Measurements from ENCODE around the gene GZMM.

Gene GZMM

DNA sequence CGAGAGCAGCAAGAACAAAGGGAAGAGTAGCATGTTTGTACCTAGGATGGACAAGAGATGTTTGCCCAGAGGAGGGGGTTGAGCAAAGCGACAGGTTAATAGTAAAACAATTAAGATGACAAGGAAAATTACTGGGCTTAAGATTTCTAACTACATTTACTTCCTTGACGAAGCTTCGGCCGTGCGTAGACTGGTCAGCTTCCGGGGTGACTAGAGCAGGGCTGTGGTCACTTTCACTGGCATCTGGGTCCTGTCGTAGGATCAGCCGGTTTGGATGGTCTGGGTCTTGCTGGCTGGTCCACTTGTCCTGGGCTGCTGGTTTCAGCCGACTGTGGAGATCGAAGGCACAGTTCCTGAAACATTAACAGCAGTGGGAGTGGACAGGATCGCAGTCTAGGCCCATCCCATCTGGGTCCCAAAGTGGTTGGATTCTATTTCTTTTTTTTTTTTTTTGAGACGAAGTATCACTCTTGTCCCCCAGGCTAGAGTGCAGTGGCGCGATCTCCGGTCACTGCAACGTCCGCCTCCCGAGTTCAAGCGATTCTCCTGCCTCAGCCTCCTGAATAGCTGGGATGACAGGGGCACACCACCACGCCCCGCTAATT, 23.5 kb downstream of the GZMM start:
- no peak for DNase-seq

DNA sequence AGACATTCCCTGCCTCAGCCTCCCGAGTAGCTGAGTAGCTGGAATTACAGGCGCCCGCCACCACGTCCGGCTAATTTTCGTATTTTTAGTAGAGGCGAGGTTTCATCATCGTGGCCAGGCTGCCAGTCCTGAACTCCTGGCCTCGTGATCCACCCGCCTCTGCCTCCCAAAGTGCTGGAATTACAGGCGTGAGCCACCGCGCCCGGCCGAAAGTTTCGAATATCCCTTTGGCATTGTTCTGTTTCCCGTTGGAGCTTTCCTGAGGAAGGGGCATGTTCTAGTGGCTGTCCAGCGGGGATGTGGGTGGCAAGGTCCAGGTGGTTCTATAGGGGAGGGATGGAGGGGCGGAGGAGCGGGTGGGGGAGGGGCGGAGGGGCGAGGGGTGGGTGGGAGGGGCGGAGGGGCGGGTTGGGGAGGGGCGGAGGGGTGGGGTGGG, 26.4 kb downstream of the GZMM start:
- peak; percentile 24 for DNase-seq

DNA sequence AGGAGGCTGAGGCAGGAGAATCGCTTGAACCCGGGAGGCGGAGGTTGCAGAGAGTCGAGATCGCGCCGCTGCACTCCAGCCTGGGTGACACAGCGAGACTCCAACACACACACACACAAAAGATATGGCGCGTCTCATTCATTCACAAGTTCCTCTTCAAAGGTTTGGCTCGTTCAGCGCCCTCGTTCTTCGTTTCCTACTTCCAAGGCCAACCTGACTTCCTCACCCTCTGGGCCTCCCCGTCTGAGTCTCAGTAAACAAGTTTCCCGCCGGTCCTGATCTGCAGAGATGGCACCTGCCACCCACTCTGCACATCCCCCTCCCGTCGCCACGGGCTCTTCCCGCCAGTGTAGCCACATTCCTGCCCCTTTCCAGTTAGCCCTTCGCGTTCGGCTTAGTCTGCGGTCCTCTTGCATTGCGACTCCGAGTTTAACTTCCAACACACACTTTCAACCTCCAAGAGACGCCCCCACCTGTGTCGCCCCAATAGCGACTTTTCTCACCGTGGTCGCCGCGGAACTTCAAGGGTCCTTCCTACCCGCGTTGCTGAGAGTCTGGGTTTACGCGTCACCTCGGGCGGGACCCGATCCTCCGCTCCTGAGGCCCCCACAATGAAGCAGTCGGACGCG, 27.2 kb downstream of the GZMM start:
- DNase-seq: peak; percentile 72

DNA sequence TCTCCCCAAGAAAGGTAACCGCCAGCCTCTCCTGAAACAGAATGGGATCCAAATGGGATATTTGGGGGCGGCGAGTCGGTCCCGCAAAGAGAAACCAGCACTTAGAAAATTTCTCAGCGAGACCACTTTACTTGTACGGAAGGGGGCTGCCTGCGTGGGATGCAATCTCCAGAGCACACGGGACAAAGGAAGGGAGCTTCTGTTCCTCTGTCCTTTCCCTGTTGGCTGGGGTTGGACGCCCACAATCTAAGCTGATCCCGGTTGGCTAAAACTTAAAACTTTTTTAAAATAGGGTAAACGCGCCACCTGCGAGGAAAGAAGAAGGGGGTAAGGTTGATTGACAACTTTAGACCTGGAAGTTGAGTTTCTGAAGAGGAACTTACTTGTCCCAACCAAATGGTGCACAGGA, 27.7 kb downstream of the GZMM start:
- no peak for DNase-seq

DNA sequence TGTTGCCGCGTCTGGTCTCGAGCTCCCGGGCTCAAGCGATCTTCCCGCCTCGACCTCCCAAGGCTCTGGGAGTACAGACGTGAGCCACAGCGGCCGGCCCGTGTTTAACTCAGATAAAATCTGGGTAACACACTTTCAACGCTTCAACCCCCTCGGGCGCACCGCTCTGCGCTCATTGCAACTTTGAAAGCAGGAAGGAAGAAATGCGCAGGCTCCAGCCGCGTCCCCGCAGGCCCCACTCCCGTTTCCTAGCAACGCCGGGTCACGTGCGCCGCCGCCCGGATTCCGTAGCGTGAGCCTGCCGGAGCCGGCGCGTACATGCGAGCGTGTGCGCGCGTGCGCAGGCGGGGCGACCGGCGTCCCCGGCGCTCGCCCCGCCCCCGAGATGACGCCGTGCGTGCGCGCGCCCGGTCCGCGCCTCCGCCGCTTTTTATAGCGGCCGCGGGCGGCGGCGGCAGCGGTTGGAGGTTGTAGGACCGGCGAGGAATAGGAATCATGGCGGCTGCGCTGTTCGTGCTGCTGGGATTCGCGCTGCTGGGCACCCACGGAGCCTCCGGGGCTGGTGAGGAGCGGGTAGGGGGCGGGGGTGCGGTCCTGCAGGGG, 28.4 kb downstream of the GZMM start, which contains the start of gene BSG:
Gene BSG, plus strand, starts transcription at position 457 of the 603 bp plus-strand sequence. Its CDS starts 39 bp downstream, at position 496.
- DNase-seq: peak; percentile 99

DNA sequence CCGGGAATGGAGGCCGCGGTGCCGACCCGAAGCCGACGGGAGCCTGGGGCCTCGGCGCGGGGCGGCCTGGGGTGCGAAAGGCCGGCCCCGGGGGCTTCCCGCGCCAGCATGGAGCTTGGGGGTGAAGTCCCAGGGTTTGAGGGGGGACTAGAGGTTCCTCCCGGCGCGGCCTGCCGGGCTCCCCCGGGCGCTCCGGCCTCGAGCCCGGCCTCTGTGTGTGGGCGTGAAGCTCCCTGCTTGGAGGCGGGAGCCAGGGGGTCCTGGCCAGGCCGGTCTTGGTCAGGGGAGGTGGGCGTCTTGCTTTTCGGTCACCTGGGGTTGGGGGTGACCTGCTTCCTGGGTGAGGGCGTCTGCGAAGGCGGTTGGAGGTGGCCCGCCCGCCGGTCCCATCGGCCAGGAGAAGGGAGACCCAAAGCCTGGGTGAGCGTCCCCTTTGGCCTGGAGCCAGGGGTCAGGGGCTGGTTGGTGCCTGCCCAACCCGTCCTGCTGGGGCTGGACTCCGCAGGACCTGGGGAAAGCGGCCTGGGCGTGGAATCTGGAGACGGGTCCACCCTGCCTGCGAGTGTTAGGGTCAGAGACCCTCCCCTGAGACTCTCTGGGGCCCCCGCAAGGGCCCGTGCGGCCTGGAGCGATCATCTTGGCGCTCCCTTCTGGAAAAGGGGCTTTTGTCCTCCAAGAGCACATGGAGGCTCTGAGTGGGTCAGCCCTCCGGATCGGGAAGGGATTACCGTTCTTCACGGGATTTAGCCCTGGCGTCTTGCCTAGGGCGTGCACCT, 29.1 kb downstream of the GZMM start:
- no peak for DNase-seq

DNA sequence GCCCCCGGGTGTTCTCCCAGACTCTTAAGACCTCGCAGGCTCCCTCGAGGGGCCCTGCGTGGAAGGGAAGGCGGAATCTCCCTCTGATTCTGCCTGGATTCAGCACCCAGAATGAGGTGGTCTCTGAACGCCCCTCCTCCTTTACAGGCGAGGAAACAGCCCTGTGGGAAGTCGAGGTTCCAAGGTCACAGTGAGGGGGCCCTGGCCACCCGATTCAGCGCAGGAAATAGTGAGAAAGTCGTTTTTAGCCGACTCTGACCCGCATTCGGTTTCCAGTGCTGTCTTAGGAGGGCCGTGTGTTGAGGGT, 29.6 kb downstream of the GZMM start:
- DNase-seq: no peak

DNA sequence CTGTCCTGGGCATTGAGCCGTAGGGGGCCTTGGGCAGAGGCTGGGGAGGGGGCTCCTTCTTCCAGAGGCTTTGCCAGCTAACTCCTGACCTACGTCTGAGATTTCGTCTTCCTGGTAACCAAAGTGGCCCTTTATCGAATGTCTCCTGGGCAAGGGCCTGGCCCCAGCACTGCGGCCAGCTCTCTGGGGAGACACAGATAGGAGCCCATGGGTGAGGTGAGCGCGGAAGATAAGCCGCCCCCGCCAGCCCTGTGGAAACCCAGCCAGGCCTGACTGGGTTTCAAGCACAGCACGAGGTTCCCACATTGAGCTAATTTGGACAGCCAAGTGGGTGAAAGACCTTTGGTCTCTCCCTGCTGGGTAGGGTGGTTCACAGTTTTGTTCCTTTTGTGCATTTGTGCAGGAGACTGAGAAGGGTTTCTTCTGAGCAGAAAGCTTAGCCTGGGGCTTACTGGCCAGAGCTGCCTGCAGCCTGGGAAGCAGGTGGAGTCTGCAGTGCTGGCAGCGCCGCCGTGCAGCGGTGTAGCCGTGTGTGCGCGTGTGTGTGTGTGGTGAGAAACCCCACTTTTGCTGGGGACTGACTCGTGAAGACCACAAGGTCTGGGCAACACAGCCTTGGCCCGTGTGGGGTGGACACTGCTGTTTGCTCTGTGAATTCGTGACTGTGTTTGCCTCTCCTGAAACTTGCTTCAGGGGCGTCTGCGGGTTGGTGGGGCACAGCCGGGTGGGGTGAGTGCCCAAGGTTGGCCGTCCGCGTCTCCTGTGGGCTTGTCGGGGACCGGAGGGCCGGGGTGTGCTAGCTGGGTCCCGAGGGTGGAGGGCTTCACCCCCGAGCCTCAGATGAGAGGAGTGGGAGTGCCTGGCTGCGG, 31.0 kb downstream of the GZMM start:
- DNase-seq: no peak

DNA sequence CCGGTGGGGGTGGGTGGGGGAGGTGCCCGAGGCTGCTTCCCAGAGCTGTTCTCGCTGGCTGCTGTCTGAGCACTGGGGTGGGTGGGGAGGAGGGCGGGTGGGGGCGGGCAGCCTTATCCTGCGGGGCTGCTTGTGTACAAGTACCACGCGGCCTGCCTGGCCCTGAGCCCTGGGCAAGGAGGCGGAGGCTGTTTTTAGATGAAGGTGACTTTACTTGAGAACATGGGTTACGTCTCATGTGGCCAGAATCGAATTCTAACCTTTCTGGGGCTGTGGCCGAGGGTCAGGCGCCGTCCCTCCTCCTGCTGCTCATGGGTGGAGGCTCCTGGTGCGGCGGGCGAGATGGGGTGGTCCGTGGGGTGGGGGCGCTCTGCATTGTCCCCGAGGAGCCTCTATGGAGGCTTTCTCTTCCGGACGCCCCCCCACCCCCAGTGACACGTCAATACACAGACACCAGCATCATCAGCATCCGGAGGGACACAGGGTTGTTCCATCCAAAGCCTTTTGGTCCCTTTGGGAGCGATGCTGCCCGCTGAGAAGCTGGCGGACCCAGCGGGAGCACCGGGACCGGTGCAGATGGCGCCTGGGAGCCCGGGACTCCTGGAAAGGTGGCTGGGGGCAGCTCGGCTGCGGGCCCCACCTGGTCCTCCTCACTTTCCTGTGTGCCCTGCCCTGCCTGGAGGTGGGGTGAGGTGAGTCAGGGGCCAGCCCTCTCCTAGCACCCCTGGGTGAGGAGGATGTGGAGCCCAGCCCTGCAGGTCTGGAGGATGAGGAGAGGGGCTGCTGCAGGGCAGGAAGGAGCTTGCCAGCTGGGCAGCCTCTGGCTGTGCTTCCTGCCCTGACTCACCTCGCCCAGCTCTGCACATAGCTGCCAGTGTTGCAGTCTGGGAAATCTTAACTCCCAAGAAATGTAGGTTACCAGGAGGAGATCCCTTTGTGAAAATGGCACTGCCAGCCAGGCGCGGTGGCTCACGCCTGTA, 32.0 kb downstream of the GZMM start:
- DNase-seq: no peak

DNA sequence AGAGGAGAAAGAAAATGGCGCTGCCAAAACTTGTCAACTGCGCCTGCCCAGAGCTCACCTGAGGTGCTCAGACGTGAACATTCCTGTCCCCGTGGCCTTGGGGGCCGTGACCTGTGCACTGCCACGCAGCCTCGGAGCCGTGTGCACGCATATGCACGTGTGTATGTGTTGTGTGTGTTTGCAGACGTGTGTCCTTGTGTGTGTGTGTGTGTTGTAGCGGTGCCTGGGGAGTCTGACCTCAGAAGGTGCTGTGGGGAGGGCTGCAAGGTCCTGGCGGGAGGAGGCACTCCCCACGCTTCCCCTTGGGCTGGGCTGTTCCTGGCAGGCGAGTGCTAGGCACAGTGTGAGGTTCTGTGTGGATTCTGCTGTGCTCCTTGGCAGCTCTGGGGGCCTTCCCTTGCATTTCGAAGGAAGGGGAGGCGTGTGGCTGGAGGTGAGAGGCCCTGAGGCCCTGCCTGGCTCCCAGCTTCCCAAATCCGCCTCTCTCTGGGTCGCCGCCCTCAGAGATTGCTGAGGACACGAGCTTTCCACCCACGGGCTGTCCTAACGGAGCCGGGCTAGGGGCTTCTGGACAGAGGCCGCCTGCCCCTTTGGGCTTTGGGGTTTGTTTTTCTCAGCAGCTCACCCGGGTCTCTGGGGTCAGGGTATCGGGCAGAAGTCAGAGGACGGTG, 33.0 kb downstream of the GZMM start:
- DNase-seq: no peak

DNA sequence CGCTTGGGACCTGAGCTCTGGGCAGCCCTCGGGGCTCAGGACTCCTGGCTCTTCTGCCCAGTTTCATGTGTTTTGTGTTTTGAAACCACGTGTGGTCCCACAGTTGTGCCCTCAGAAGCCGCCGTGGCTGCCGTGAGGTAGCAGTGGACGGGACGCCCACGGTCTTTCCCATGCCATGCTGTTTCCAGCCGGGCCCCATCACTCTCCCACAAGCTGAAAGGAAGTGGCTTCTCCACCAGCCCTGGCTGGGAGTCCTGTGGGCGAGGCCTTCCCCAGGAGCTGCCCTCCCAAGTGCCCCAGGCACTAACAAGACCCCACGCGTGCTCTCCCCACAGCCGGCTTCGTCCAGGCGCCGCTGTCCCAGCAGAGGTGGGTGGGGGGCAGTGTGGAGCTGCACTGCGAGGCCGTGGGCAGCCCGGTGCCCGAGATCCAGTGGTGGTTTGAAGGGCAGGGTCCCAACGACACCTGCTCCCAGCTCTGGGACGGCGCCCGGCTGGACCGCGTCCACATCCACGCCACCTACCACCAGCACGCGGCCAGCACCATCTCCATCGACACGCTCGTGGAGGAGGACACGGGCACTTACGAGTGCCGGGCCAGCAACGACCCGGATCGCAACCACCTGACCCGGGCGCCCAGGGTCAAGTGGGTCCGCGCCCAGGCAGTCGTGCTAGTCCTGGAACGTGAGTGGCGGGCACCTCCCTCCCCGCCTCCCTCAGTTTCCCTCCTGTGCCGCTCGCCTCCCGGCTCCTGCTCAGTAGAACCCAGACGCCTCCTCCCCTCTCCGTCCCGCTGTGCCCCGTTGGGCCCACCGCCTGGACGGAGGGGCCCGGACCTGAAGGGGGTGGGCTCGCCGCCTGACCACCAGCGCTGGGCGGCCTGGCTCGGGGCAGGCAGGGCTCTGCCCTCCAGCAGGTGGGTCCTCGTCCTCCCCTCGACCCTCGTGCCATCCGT, 33.9 kb downstream of the GZMM start:
- DNase-seq: no peak

DNA sequence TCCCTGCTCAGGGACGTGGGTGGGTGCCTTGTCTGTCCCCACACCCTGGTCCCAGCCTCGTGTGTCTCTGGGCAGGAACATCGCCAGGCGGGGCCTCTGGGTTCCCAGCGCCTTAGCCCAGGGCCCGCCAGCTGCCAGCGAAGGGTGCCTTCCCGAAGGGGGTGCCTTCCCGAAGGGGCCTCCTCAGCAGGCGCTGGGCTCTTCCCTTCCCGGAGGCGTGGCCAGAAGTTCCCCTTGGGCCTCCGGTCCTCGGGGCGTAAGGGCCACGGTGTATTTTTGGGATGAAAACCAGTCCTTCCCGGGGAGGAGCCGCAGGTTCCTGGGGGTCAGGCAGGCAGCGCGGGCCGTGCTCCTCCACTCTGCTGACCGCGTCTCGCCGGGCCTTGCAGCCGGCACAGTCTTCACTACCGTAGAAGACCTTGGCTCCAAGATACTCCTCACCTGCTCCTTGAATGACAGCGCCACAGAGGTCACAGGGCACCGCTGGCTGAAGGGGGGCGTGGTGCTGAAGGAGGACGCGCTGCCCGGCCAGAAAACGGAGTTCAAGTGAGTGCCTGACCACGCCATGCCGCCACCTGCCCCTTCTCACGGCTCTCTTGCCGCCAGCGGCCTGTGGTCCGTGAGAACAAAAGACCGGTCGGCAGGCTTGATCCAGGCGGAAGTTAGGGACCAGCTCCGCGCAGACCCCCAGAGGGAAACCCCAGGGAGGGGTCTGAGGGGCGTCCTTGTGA, 35.4 kb downstream of the GZMM start:
- DNase-seq: no peak

DNA sequence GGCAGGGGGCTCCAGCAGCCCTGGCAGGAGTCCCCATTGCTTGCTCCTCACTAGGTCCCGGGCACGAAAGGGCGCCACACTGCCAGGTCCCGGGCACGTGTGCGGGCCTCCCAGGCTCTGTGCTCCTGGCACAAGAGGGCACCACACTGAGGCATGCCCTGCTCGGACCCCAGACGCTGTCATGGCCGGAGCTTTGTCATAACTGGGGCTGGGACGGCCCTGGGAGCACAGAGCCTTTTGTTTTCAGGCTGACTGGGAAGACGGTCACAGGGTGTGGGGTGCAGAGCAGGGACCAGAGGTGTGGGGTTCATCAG, 35.9 kb downstream of the GZMM start:
- DNase-seq: no peak

DNA sequence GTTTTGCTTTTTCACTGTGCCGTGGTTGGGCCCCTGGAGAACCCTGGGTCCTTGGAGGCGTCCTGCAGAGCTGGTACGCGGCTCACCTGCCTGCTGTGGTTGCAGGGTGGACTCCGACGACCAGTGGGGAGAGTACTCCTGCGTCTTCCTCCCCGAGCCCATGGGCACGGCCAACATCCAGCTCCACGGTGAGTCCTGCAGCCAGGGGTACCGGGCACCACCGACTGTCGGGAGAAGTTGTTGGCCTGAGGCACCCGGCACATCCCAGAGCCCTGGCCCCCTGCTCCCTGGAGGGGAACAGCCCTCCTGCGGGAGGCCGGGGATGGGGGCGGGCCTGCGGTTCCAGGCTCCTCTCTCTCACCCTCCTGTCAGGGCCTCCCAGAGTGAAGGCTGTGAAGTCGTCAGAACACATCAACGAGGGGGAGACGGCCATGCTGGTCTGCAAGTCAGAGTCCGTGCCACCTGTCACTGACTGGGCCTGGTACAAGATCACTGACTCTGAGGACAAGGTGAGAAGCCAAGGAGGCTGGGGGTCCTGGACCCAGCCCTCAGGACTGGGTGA, 36.5 kb downstream of the GZMM start:
- DNase-seq: no peak

DNA sequence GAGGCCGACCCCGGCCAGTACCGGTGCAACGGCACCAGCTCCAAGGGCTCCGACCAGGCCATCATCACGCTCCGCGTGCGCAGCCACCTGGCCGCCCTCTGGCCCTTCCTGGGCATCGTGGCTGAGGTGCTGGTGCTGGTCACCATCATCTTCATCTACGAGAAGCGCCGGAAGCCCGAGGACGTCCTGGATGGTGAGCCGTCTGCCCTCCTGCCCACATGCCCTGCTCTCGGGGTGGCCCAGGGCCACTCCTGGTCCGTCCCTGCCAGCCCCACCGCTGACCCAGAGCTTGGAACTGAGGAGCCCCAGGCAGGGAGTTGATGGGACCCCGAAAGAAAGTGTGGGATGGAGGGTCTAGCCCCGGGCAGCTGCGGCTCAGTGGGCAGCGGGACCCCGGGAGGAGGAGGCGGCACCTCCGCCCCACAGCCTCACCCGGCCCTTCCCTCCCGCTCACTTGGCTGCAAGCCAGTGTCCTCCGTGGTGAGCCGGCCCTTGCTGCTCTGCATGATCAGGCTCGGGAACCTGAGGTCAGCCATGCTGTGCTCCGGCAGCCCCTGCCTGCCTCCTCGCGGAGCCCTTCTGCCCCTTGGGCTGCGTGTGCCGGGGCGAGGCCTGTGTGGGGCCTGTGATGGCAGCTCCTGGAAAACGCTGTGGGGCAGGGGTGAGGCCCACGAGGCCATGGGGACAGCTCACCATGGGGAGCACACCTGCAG, 37.7 kb downstream of the GZMM start:
- DNase-seq: no peak

DNA sequence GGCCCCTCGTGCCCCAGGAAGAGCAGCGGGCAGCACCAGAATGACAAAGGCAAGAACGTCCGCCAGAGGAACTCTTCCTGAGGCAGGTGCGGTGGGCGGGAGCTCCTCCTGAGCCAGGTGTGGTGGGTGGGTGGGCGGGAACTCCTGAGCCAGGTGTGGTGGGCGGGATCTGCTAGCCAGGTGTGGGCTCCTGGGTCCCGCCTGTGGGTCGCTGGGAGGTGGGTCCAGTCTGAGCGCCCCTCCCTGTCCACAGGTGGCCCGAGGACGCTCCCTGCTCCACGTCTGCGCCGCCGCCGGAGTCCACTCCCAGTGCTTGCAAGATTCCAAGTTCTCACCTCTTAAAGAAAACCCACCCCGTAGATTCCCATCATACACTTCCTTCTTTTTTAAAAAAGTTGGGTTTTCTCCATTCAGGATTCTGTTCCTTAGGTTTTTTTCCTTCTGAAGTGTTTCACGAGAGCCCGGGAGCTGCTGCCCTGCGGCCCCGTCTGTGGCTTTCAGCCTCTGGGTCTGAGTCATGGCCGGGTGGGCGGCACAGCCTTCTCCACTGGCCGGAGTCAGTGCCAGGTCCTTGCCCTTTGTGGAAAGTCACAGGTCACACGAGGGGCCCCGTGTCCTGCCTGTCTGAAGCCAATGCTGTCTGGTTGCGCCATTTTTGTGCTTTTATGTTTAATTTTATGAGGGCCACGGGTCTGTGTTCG, 38.8 kb downstream of the GZMM start:
- DNase-seq: no peak

DNA sequence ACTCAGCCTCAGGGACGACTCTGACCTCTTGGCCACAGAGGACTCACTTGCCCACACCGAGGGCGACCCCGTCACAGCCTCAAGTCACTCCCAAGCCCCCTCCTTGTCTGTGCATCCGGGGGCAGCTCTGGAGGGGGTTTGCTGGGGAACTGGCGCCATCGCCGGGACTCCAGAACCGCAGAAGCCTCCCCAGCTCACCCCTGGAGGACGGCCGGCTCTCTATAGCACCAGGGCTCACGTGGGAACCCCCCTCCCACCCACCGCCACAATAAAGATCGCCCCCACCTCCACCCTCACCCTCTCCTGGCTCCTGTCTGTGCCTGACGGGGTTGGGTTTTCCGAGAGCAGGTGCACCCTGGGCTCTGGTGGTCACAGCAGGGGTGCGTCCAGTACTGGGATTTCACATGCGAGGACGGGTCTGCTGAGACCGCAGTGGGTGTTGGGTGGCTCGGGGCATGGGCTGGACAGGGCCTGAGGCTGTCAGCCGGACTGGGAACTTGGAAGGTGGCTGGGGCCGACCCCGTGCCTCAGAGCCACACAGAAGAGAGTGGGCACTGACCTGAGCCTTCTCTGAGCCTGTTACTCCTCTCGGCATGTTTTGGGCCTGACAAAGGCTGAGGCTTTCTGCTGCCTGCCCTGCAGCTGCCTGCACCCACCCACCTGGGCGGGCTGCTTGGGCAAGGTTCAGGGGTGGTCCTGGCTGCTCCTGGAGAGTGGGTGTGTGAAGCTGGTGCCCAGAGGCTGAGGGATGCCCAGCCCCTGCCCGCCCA, 39.5 kb downstream of the GZMM start:
- DNase-seq: no peak
